HG03575 (cell line): ENCODE results near the gene SSH3.

Experiments
- ATAC-seq: cut with Tn5 transposase; IDR thresholded peaks from one replicate; pipeline ENCODE4 v1.9.1; 2021; ENCODE audit not compliant: unreplicated experiment, insufficient number of reproducible peaks, low FRiP score; ENCODE audit errors: extremely low read depth

The SSH3 gene

DNA sequence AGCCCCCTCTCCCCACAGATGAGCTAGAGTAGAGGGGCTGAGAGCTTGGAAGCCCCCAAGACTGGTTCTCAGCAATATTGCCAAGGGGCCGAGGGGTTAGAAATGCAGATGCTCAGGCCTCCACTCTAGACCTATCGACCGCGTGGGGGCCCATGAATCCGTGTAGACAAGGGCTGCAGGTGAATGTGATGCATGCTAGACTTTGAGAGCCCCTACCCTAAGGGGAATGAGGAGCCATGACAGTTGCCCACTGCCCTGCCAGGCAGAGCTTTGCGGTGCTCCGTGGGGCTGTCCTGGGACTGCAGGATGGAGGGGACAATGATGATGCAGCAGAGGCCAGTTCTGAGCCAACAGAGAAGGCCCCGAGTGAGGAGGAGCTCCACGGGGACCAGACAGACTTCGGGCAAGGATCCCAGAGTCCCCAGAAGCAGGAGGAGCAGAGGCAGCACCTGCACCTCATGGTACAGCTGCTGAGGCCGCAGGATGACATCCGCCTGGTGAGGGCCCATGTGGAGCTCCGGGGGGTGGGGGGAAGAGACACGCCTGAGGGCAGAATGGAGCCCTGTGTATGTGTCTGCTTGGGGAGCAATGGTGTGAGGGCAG lies 1.3 kb downstream of the SSH3 start:
- ATAC-seq, result no peak

DNA sequence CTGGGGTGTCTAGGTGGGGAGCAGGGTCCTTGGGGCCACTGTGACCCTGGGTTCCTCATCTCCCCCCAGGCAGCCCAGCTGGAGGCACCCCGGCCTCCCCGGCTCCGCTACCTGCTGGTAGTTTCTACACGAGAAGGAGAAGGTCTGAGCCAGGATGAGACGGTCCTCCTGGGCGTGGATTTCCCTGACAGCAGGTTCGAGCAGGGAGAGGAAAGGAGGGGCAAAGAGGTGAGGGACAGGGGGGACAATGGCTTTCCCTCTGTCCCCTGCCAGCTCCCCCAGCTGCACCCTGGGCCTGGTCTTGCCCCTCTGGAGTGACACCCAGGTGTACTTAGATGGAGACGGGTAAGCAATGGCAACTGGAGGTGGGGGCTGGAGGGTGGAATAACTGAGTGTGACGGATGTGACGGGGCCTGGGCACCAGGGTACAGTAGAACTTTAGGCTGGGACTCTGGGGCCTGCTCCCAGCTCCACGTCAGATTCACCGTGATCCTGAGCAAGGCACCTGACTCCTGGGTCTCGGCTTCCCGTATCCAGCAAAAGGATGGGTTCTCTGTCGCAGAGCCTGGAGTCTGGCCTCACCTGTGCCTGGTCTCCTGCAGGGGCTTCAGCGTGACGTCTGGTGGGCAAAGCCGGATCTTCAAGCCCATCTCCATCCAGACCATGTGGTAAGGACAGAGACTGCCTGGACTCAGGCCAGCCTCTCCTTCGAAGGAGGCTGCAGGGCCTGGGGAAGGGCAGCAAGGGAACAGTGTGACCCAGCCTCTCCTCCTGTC lies 3.6 kb downstream of the SSH3 start:
- ATAC-seq, result no peak

DNA sequence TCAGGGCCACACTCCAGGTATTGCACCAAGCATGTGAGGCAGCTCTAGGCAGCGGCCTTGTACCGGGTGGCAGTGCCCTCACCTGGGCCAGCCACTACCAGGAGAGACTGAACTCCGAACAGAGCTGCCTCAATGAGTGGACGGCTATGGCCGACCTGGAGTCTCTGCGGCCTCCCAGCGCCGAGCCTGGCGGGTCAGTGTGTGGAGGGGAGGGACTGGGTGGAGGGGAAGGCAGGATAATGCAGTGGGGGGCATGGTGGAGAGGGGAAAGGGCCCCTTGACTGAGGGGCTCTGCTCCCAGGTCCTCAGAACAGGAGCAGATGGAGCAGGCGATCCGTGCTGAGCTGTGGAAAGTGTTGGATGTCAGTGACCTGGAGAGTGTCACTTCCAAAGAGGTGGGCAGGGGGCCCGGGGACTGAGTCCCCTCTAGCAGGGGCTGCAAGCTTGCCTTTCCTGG lies 4.2 kb downstream of the SSH3 start:
- no peak for ATAC-seq

DNA sequence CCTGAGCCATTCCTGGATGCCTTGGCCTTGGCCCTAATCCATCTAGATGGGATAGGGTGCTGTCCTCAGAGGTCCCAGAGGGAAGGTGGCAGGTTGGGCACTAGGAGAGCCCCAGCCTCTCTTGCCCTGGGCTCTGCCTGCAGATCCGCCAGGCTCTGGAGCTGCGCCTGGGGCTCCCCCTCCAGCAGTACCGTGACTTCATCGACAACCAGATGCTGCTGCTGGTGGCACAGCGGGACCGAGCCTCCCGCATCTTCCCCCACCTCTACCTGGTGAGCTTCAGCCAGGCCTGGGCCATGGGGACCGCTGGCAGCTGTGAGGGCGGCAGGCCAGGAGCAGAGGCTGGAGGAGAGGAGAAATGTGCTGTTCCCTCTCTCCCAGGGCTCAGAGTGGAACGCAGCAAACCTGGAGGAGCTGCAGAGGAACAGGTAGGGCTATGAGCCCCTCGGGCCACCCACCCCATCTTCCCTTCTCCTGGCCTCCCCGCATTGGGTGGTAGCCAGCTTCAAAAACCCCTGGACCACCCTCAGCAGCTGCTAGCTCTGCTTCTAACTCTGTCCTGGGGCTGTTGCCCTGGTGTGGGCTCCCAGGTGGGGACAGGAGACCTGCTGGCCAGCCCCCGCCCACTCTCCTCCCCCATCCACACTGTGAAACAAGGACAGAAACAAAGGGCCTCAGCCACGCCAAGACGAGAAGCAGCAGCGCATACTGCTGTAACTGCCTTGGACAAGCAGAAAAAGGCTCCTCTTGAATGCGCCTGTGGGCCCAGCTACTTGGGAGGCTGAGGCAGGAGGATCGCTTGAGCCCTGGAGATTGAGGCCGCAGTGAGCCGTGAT lies 4.9 kb downstream of the SSH3 start:
- ATAC-seq, result no peak

DNA sequence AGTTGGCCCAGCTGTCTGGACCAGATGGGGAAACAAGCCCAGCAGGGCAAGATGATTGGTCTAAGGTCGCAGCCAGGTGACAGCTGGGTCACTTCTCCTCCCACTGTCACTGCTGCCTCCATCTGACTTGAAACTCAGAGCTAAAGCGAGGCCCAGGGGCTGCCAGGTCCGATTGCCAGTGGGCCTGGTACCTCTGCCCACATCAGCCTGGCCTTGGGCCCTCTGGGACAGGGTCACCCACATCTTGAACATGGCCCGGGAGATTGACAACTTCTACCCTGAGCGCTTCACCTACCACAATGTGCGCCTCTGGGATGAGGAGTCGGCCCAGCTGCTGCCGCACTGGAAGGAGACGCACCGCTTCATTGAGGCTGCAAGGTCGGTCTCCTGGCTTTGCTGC lies 5.8 kb downstream of the SSH3 start:
- ATAC-seq, result no peak

DNA sequence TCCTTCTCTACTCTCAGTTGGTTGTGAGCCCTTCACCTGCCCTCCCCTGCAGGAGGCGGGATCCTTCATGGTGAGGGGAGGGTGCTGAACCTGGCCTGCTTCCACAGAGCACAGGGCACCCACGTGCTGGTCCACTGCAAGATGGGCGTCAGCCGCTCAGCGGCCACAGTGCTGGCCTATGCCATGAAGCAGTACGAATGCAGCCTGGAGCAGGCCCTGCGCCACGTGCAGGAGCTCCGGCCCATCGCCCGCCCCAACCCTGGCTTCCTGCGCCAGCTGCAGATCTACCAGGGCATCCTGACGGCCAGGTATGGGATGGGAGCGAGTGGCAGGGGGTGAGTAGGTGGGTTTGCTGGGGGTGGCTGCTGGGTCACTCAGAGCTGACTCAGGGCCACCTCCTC lies 6.3 kb downstream of the SSH3 start:
- ATAC-seq, result no peak

DNA sequence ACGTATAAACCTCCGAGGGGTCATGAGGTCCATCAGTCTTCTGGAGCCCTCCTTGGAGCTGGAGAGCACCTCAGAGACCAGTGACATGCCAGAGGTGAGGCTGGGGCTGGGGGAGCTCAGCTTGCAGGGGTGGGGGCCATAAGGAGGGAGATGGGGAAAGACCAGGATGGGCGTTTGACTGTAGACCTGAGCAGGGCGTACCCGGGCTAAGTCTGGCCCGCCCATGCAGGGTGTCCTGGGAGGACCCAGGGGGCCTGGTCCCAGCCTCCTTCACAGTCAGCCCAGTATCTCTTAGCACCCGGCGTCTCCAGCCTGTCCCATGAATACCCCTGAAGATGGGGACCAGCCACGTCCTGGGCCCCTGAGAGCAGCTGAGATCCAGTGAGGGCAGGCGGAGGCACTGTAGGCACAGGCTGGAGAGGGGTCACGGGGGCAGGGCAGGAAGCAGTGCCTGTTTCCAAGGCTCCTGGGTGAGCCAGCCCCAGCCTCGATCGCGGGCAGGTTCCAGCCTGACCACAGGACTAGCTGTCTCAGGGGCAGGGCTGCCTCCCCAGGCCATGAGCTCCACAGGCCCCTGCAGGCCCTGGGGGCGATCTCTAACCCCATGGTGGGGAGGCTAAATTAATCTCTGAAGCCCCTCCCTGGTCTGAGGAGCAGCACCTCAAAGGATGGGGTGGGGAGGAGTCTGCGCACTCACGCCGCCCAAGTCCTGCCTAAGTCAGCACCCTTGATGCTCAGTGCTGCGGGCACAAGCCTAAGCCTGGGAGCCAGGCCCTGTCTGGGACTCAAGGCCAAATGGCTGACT lies 7.1 kb downstream of the SSH3 start:
- no peak for ATAC-seq

DNA sequence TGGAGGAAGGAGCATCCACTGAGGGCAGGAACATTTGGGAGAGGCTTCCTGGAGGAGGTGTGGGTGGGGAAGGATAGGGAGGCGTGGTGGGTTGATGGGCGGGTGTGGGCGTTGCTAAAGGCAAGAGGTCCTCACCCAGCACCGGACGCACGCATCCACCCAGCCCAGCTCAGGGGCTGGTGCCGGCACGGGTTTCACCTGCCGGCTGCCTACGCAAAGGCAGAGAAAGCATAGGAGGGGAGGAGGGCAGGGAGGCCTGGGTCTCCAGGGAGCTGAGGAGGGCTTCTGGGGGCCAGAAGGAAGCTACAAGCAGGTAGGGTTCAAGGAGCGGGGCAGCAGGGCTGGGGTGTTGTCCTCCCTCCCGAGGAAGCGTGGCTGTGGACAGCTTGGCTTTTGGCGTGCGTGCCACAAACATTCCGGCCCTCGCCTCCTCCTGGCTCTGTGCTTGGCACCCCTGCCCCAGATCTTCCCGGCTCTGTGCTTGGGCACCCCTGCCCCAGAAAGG lies 7.8 kb downstream of the SSH3 start:
- no peak for ATAC-seq

DNA sequence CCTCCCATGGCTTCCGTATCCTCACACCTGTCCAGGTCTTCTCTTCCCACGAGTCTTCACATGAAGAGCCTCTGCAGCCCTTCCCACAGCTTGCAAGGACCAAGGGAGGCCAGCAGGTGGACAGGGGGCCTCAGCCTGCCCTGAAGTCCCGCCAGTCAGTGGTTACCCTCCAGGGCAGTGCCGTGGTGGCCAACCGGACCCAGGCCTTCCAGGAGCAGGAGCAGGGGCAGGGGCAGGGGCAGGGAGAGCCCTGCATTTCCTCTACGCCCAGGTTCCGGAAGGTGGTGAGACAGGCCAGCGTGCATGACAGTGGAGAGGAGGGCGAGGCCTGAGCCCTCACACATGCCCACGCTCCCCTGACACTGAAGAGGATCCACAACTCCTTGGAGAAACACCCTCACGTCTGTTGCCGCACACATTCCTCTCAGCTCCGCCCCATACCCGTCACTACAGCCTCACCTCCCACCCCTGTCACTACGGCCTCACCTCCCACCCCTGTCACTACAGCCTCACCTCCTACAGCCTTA lies 8.3 kb downstream of the SSH3 start:
- no peak for ATAC-seq

DNA sequence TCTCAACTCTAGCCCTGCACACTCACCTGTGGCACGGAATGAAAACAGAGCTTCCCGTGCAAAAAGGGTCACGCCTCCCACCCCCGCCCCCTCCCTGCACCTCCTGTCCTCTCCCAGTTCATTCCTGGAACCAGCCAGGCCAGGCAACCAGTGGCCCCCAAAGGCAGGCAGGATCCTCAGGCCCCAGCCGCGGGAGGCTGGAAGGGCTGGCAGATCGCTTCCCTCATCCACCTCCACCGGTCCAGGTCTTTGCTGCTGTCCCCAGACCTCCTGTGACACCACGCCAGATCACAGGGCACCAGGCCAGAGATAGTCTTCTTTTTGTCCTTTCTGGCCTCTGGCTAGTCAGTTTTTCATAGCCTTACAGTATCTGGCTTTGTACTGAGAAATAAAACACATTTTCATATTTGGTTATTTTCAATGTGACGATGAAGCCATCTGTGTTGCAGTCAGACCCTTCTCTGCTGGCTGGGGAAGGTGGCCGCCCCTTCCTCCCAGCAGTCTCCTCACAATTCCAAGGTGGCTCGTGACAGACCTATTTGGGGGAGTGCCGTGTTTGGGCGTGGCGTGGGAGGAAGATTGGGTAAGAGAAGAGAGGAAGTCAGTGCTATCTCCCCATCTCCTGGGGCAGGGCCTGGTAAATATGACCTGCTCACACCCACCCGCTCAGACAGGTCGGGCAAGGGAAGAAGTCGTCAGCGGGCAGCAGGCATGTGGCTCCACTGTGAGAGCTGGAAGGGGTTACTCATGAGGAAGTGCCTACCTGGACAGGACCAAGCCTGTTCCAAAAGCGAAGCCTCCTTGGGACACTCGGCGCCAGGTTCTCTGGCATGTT lies 9.1 kb downstream of the SSH3 start:
- ATAC-seq, result no peak

DNA sequence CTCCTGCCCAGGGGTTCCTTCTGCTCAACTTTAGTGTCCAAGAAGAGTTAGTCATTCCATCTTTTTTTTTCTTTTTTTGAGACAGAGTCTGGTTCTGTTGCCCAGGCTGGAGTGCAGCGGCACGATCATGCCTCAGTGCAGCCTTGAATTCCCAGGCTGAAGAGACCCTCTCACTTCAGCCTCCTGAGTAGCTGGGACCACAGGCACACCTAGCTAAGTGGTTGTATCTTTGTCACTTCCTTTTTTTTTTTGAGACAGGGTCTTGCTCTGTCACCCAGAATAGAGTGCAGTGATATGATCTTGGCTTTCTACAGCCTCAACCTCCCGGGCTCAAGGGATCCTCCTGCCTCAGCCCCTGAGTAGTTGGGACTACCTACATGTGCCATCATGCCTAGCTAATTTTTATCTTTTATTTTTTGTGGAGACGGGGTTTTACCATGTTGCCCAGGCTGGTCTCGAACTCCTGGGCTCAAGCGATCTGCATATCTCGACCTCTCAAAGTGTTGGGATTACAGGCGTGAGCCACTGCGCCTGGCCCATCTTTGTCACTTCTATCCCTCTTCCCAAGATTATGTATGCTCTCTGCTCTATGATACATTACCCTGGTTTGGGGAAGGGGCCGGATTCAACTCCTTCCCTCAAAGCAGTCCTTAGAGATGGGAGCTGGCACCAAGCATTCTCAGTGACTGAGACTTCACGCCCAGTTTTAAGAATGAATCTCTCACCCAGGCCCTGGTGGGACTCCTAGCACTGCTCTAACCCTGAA lies 10.0 kb downstream of the SSH3 start:
- ATAC-seq, result no peak

DNA sequence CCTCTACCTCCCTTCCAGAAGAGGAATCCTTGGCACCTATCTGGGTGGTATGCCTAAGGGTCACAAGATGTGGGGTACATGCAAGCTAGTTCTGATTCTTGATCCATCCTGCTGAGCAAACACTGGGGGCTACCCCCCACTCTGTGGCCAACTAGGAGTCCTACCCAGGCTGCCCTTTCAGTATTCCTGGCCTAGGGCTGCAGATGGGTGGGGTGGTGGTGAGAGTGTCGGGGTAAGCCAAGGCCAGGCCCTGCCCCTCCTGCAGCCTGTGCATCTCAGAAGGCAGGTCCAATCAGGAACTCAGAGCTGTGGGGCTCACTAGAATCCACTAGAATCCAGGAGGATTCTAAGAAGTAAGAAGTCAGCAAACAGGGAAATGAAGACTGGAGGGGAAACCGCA lies 10.9 kb downstream of the SSH3 start:
- no peak for ATAC-seq

DNA sequence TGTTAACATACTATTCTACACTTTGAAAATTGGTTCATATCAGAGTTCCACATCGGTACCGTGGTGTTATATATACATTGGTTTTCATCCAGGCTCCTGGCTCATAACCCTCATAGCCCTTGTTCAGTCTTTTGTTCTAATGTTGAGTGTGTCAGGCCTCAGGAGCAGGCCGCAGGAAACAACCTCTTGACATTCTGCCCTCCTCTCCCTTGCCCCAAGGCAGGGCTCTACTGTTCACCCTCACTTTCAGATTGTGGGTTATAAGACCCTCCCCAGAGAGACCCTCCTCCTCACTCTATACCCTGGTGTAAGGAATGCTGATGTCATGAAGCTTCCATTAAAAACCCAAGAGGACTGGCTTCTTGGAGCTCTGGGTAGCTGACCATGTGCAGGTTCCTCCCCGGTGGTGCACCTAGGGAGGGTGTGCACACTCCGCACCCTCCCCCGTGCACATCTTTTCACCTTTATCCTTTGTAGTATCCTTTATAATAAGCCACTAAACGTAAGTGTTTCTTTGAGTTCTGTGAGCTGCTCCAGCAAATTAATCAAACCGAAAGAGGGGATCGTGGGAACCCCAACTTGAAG lies 12.1 kb downstream of the SSH3 start:
- no peak for ATAC-seq

DNA sequence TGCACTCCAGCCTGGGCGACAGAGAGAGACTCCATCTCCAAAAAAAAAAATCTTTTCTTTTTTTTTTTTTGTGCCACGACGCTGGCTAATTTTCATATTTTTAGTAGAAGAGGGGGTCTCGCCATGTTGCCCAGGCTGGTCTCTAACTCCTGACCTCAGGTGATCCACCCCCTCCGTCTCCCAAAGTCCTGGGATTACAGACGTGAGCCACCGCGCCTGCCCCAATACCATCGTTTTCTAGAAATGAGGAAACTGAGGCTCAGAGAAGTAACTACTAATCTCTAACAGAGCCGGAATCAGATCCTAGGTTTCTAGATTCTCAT lies 13.5 kb downstream of the SSH3 start:
- no peak for ATAC-seq

DNA sequence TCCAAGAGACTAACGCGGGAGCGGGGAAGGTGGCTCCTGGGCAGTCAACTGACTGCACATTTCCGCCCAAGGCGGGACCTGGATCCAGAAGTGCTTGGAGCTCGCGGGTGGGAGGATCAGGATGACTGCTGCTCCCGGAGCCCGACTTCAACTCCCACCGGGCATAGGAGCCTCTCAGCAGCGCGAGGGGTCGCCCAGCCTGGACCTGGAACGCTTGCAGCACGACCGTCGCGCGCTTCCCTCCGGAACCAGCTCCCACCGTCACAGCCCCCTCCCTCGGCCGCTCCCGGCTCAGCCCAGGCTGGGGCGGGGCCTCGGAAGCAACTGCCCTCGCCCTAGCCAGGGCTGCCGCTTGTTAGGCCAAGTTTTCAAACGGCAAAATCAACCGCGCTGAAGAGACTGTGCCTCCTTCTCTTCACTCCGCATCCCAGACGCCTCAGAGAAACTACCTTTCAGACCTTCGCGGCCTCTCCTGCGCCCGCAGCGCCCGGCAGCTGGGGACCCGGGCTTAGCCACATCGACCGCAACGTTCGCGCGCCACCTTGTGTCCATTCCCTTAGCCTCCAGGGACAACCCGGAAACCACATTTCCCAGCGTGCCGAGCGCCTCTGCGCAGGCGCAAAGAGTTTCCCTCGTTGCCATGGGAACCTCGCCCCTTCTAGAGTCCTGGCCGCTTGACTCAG lies 14.0 kb downstream of the SSH3 start:
- ATAC-seq, result peak; percentile 38

DNA sequence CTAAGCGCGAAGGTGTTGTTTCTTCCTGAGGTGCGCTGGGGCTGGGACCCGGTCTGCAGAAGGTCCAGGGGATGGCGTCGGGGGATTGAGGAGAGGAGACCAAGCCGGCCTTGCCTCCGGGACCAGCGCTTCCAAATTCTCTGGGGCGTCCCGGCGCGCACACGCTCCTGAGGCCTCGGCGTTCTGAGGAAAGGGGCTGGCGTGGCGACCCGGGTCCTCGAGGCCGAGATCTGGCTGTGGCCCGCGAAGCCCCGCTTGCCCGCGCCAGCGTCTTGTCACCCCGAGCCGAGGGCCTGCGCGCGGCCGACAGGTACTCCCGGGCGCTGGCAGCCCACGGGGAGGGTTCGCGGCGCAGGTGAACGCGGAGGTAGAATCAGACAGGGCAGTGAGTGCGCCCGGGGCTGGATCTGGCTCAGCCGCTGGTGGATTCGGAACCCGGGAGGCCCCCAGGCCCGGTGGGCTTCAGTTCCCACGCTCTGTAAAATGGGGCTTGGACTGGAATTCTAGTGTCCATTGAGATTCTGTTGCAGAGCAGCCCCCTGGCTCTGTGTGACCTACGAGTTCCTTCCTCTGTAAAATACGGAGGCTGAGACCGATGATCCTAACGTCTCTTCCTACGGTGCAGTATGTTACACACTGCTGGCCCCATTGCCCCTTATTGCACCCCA lies 14.7 kb downstream of the SSH3 start:
- ATAC-seq, result no peak
